Measurements from ENCODE around the gene CDK5RAP3.

CDK5RAP3 gene

DNA sequence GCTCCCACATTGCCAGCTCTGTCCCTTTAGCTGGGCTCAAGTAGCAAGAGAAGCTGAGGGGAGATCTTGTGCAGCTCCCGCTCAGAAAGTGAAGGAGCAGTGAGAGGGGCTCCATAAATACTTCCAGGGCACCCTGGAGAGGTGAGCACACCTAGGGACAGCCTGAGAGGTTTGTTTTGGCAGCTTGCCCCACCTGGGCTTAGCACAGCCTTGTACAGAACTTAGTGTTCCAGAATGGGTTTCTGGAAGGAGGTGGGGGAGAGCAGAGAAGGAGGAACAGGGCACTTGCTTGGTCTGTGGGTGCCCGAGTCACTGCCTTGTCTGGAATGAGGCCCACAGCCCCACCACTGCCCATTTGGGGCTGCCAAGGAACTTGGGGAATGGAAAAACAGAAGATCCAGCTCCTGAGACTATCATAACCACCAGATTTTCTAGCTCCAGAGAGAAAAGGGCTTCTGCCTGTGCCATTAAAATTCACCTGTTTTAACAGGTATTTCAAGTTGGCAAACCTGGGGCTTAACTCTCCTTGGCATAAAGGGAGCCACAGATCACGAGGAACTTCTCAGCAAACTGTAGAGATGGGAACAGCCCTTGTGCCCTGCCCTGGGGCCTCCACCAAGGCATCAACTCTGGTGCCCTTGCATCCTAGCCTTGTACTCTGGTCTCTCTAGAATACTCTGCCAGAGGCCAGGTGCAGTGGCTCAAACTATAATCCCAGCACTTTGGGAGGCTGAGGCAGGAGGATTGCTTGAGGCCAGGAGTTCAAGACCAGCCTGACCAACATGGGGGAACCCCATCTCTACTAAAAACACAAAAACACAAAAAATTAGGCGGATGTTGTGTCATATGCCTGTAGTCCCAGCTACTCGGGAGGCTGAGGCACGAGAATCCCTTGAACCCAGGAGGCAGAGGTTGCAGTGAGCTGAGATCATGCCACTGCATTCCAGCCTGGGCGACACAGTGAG, 15.1 kb upstream of the CDK5RAP3 start:
- Mint-ChIP-seq H3K4me1 (ENCODE audit: low read depth) (no peaks in the 10 kb centered on the region), H3K36me3 (ENCODE audit: low read depth) (no peaks in the 10 kb centered on the region), H3K4me3 (no peak overlapping the region), H3K27me3 (ENCODE audit: low read depth) (peaks cover 2% of the 10 kb centered on the region), H3K27ac (no peak overlapping the region), H3K9me3 (no peaks in the 10 kb centered on the region)
- no peak for DNase-seq (ENCODE audit: low spot score)

GRCh38 chr17:47956791-47957590, 13.9 kb upstream of the CDK5RAP3 start:
- H3K27me3 Mint-ChIP-seq (ENCODE audit: low read depth), result peaks cover 2% of the 10 kb centered on the region

GRCh38 chr17:47957591-47958490, 13.1 kb upstream of the CDK5RAP3 start, which contains the start of gene PRR15L:
Gene PRR15L (minus strand): TSS chr17:47957883. CDS start chr17:47953234, 4,649 bp downstream.
- DNase-seq (ENCODE audit: low spot score), result no peak
- H3K27me3 Mint-ChIP-seq (ENCODE audit: low read depth), result peaks cover 2% of the 10 kb centered on the region
- H3K36me3 Mint-ChIP-seq (ENCODE audit: low read depth), result no peaks in the 10 kb centered on the region
- no peaks in the 10 kb centered on the region for H3K4me1 Mint-ChIP-seq (ENCODE audit: low read depth)
- no peaks in the 10 kb centered on the region for H3K9me3 Mint-ChIP-seq
- no peak within 1 kb of the TSS for H3K4me3 Mint-ChIP-seq
- H3K27ac Mint-ChIP-seq, result no peak within 1 kb of the TSS

More at GRCh38 chr17:47956791-47957590, 13.9 kb upstream of the CDK5RAP3 start:
- DNase-seq (ENCODE audit: low spot score), result no peak
- H3K4me3 Mint-ChIP-seq, result no peak overlapping the region
- H3K27ac Mint-ChIP-seq, result no peak overlapping the region
- no peaks in the 10 kb centered on the region for H3K36me3 Mint-ChIP-seq (ENCODE audit: low read depth)
- no peaks in the 10 kb centered on the region for H3K9me3 Mint-ChIP-seq
- H3K4me1 Mint-ChIP-seq (ENCODE audit: low read depth), result no peaks in the 10 kb centered on the region

DNA sequence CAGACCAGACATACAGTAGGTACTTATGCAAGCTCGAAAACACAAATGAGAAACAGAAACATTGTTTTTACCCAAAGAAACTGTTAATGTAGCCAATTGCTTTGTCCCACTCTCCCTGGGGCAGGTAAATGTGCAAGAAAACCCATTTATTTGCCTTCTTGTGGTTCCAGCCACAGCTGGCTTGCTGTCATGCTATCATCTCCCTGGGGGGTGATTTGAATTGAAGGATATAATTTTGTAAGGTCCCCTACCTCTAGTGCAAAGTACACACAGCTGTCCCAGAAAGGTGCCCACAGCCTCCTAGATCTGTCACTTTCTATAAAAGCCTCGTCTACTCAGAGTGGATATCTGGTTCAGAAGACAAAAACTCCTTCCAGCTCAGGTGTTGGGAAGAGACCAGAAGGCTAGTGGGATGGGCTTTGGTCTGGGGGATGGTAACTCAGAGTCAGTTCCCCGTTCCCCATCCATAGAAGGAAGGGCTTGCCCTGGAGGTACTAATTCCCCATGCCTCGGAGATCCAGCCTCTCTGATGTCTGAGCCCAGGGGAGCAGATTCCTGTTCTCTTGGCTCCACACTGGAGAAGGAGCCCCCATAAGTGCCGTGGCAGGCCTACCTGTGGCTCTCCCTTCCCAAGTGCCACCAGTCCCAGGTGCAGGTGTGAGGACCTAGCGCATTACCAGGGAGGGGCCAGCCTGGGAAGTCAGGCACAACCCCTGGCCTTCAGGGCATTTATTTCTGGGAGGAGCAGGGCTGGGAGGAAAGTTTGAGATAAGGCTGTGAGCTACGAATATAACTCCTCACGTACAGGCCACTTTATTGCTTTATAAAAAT, 10.9 kb upstream of the CDK5RAP3 start:
- Mint-ChIP-seq H3K4me1 (ENCODE audit: low read depth) (no peaks in the 10 kb centered on the region), H3K9me3 (no peaks in the 10 kb centered on the region), H3K4me3 (no peak overlapping the region), H3K36me3 (ENCODE audit: low read depth) (no peaks in the 10 kb centered on the region), H3K27me3 (ENCODE audit: low read depth) (peaks cover 2% of the 10 kb centered on the region), H3K27ac (no peak overlapping the region)
- no peak for DNase-seq (ENCODE audit: low spot score)

DNA sequence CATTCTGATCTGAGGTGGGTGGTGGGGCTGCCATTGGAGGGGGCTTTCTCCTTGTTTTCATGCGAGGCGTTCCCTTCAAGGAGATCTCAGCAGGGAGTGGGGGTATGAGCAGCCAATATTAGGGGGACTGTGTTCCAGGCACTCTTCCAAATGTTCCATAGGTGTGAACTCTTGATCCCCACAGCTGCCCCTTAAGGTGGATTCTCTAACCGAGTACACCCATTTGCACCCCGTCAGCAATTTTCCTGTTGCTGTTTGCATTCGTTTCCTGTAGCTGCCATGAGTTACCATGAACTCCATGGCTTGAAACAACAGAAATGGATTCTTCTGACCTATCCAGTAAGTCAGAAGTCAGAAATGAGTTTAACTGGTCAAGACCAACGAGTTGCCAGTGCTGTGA, 9.5 kb upstream of the CDK5RAP3 start:
- H3K4me1 Mint-ChIP-seq (ENCODE audit: low read depth), result no peaks in the 10 kb centered on the region
- H3K36me3 Mint-ChIP-seq (ENCODE audit: low read depth), result no peaks in the 10 kb centered on the region
- H3K27me3 Mint-ChIP-seq (ENCODE audit: low read depth), result peaks cover 2% of the 10 kb centered on the region
- no peak overlapping the region for H3K27ac Mint-ChIP-seq
- no peak for DNase-seq (ENCODE audit: low spot score)
- H3K9me3 Mint-ChIP-seq, result no peaks in the 10 kb centered on the region
- H3K4me3 Mint-ChIP-seq, result no peak overlapping the region

DNA sequence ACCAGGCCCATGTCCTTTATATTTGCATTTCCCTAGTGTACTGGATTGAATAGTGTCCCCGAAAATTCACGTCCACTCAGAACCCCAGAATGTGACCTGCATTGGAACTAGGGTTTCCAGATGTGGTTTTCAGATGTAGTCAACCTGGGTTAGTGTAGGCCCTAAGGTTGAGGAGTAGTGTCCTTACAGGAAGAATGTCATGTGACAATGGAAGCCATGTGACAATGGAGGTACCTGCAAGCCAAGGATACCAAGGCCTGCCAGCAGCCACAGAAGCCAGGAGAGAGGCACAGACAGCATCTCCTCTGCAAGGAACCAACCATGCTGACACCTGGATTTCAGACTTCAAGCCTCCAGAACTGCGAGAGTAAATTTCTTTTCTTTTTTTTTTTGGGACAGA, 8.0 kb upstream of the CDK5RAP3 start:
- no peaks in the 10 kb centered on the region for H3K36me3 Mint-ChIP-seq (ENCODE audit: low read depth)
- no peaks in the 10 kb centered on the region for H3K4me1 Mint-ChIP-seq (ENCODE audit: low read depth)
- no peak overlapping the region for H3K4me3 Mint-ChIP-seq
- H3K9me3 Mint-ChIP-seq, result no peaks in the 10 kb centered on the region
- peaks cover 2% of the 10 kb centered on the region for H3K27me3 Mint-ChIP-seq (ENCODE audit: low read depth)
- no peak for DNase-seq (ENCODE audit: low spot score)
- no peak overlapping the region for H3K27ac Mint-ChIP-seq

- DNase-seq (ENCODE audit: low spot score), result no peak
- no peak overlapping the region for H3K4me3 Mint-ChIP-seq
Observed at GRCh38 chr17:47964856-47965255, 6.1 kb upstream of the CDK5RAP3 start.

GRCh38 chr17:47966079-47966519, 4.8 kb upstream of the CDK5RAP3 start:
- no peaks in the 10 kb centered on the region for H3K27me3 Mint-ChIP-seq (ENCODE audit: low read depth)
- no peak for DNase-seq (ENCODE audit: low spot score)
- no peaks in the 10 kb centered on the region for H3K9me3 Mint-ChIP-seq
- H3K36me3 Mint-ChIP-seq (ENCODE audit: low read depth), result no peaks in the 10 kb centered on the region
- peaks cover 9% of the 10 kb centered on the region for H3K4me1 Mint-ChIP-seq (ENCODE audit: low read depth)
- no peak overlapping the region for H3K4me3 Mint-ChIP-seq
- H3K27ac Mint-ChIP-seq, result no peak overlapping the region

More at GRCh38 chr17:47964856-47965255, 6.1 kb upstream of the CDK5RAP3 start:
- Mint-ChIP-seq H3K36me3 (ENCODE audit: low read depth) (no peaks in the 10 kb centered on the region), H3K9me3 (no peaks in the 10 kb centered on the region), H3K27ac (no peak overlapping the region), H3K27me3 (ENCODE audit: low read depth) (no peaks in the 10 kb centered on the region), H3K4me1 (ENCODE audit: low read depth) (peaks cover 2% of the 10 kb centered on the region)

GRCh38 chr17:47967607-47968252, 3.2 kb upstream of the CDK5RAP3 start:
- H3K4me3 Mint-ChIP-seq, result no peak overlapping the region
- no peaks in the 10 kb centered on the region for H3K36me3 Mint-ChIP-seq (ENCODE audit: low read depth)
- no peaks in the 10 kb centered on the region for H3K27me3 Mint-ChIP-seq (ENCODE audit: low read depth)
- H3K9me3 Mint-ChIP-seq, result no peaks in the 10 kb centered on the region
- no peak for DNase-seq (ENCODE audit: low spot score)
- H3K4me1 Mint-ChIP-seq (ENCODE audit: low read depth), result peaks cover 18% of the 10 kb centered on the region
- no peak overlapping the region for H3K27ac Mint-ChIP-seq

- peaks cover 1% of the 10 kb centered on the region for H3K36me3 Mint-ChIP-seq (ENCODE audit: low read depth)
- no peak for DNase-seq (ENCODE audit: low spot score)
- no peak overlapping the region for H3K27ac Mint-ChIP-seq
- no peaks in the 10 kb centered on the region for H3K9me3 Mint-ChIP-seq
- H3K4me3 Mint-ChIP-seq, result no peak overlapping the region
- peaks cover 21% of the 10 kb centered on the region for H3K4me1 Mint-ChIP-seq (ENCODE audit: low read depth)
- no peaks in the 10 kb centered on the region for H3K27me3 Mint-ChIP-seq (ENCODE audit: low read depth)
Observed at GRCh38 chr17:47968836-47969235, 2.1 kb upstream of the CDK5RAP3 start.

- peak; percentile 6 for DNase-seq (ENCODE audit: low spot score)
- no peaks in the 10 kb centered on the region for H3K27me3 Mint-ChIP-seq (ENCODE audit: low read depth)
- no peaks in the 10 kb centered on the region for H3K9me3 Mint-ChIP-seq
- peaks cover 11% of the 10 kb centered on the region for H3K36me3 Mint-ChIP-seq (ENCODE audit: low read depth)
- peak overlapping the region; percentile 44 for H3K27ac Mint-ChIP-seq
- peak overlapping the region; percentile 94 for H3K4me3 Mint-ChIP-seq
- peaks cover 21% of the 10 kb centered on the region for H3K4me1 Mint-ChIP-seq (ENCODE audit: low read depth)
Observed at GRCh38 chr17:47969930-47970724, 786 bp upstream of the CDK5RAP3 start.

DNA sequence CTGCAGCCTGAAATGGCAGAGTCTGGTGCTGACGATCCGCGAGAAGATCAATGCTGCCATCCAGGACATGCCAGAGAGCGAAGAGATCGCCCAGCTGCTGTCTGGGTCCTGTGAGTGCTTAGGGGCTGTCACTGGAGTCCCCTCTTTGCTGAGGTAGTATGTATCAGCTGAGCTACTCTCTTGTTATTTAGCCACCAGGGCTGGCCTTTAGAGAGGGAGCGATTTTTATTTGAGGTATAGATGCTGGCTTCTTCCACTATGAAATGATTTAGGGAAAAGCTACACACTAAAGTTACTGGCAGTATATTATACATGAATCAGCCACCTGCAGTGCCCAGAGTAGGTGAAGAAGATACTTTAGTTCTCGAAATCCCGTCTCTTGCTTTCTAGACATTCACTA, 2.6 kb downstream of the CDK5RAP3 start:
- Mint-ChIP-seq H3K4me3 (peak overlapping the region; percentile 28), H3K9me3 (no peaks in the 10 kb centered on the region), H3K36me3 (ENCODE audit: low read depth) (peaks cover 27% of the 10 kb centered on the region), H3K4me1 (ENCODE audit: low read depth) (peaks cover 21% of the 10 kb centered on the region), H3K27me3 (ENCODE audit: low read depth) (no peaks in the 10 kb centered on the region), H3K27ac (no peak overlapping the region)
- DNase-seq (ENCODE audit: low spot score), result no peak
